Keratinocyte (primary cell): ENCODE results near the gene KANSL1. TPM values are rescaled to one million over a fixed set of nuclear protein-coding genes. Genes with fewer than 3 reads are reported as not detected.

ENCODE experiments used
- DNase-seq: peaks from one replicate; pipeline ENCODE4 v3.0.0-alpha.2; 2011; ENCODE audit warnings: low read depth, missing footprints, low spot score
- FAIRE-seq: peaks from 2 replicates; lab custom pipeline; 2011; peaks lifted over from hg19 to GRCh38; lab: Jason Lieb, UNC
- H2AFZ ChIP-seq: 2 replicates; pipeline ENCODE4 v1.6.0; 2012; ENCODE audit warnings: low read length, control low read depth, inconsistent platforms; ENCODE audit not compliant: control insufficient read depth
- H3K27ac ChIP-seq: 2 replicates; pipeline ENCODE4 v1.5.1; 2011; ENCODE audit warnings: low read length; ENCODE audit not compliant: control insufficient read depth, insufficient read depth
- H3K27me3 ChIP-seq: 3 replicates; pipeline ENCODE4 v1.6.0; 2011; ENCODE audit warnings: low read length; ENCODE audit not compliant: control insufficient read depth, insufficient read depth; ENCODE audit errors: extremely low read depth
- H3K36me3 ChIP-seq, 2 experiments: 2 replicates in 1 of 2; 3 replicates in 1 of 2; pipeline ENCODE4 v1.5.1; 2011; ENCODE audit warnings: low read length in 2 of 2, mild to moderate bottlenecking in 1 of 2; ENCODE audit not compliant: control insufficient read depth in 2 of 2, insufficient read depth in 2 of 2; ENCODE audit errors: extremely low read depth in 1 of 2
- H3K4me1 ChIP-seq: 3 replicates; pipeline ENCODE4 v1.5.1; 2011; ENCODE audit warnings: low read length; ENCODE audit not compliant: control insufficient read depth, insufficient read depth; ENCODE audit errors: extremely low read depth
- H3K4me2 ChIP-seq: 3 replicates; pipeline ENCODE4 v1.6.0; 2011; ENCODE audit warnings: low read depth, low read length; ENCODE audit not compliant: control insufficient read depth, insufficient read depth; ENCODE audit errors: extremely low read depth
- H3K4me3 ChIP-seq, 3 experiments: fragments of 200-600 bp in 1 of 3; sonication (generic) in 1 of 3; 2 replicates in 2 of 3; 3 replicates in 1 of 3; pipeline ENCODE4 v1.5.1; 2011 to 2016; ENCODE audit warnings: low read length in 3 of 3, mild to moderate bottlenecking in 3 of 3, control low read depth in 2 of 3, inconsistent platforms in 1 of 3, low read depth in 1 of 3, mixed read lengths in 1 of 3, mixed run types in 1 of 3, moderate library complexity in 1 of 3; ENCODE audit not compliant: control insufficient read depth in 2 of 3, insufficient read depth in 2 of 3; ENCODE audit errors: extremely low read depth in 1 of 3
- H3K79me2 ChIP-seq: 2 replicates; pipeline ENCODE4 v1.6.0; 2012; ENCODE audit warnings: low read length; ENCODE audit not compliant: control insufficient read depth, insufficient read depth
- H3K9ac ChIP-seq: 3 replicates; pipeline ENCODE4 v1.6.0; 2011; ENCODE audit warnings: low read length; ENCODE audit not compliant: control insufficient read depth, insufficient read depth; ENCODE audit errors: extremely low read depth
- H3K9me1 ChIP-seq: 3 replicates; pipeline ENCODE4 v1.6.0; 2011; ENCODE audit warnings: low read length; ENCODE audit not compliant: control insufficient read depth, insufficient read depth; ENCODE audit errors: extremely low read depth
- H3K9me3 ChIP-seq: 2 replicates; pipeline ENCODE4 v1.5.1; 2012; ENCODE audit warnings: low read depth, low read length; ENCODE audit not compliant: control insufficient read depth
- H4K20me1 ChIP-seq: 3 replicates; pipeline ENCODE4 v1.6.0; 2011; ENCODE audit warnings: low read length; ENCODE audit not compliant: control insufficient read depth, insufficient read depth; ENCODE audit errors: extremely low read depth
- EZH2 ChIP-seq: IDR thresholded peaks from one replicate; pipeline ENCODE4 v1.6.1; 2012; ENCODE audit warnings: inconsistent platforms, mild to moderate bottlenecking, low read length, moderate library complexity
- dilution Hi-C: fragments of 300-500 bp; cut with MboI; formaldehyde crosslinking; loops from one replicate; pipeline ENCODE4 v1.7.0; 2020; ENCODE audit warnings: low sequenced_read_pairs; ENCODE audit not compliant: extremely low pct_ligation_motif_present
- polyA plus RNA-seq, 5 experiments: library from polyadenylated mRNA; depleted of rRNA in 3 of 5; stranded (reverse) in 3 of 5; stranded (forward) in 1 of 5; unstranded in 1 of 5; fragments of >200 nt; gene quantifications; 1 replicate in 1 of 5; 2 replicates in 3 of 5; 3 replicates in 1 of 5; pipeline versions ENCODE4 v1.2.1 to v1.2.3, GENCODE V29; 2011 to 2012; ENCODE audit warnings: missing spikeins in 2 of 5, low read depth in 1 of 5, low replicate concordance in 1 of 5
- TF ChIP-seq, protein P1 (sequence below), 3 experiments: IDR thresholded peaks in 1 of 3; conservative IDR thresholded peaks in 1 of 3; optimal IDR thresholded peaks in 1 of 3; 2 replicates in 2 of 3; 3 replicates in 1 of 3; pipeline versions ENCODE3 to v1.5.1; 2011; ENCODE audit warnings: low read length in 3 of 3, mild to moderate bottlenecking in 3 of 3, moderate library complexity in 2 of 3, control low read depth in 1 of 3, inconsistent platforms in 1 of 3; ENCODE audit not compliant: insufficient read depth in 2 of 3; ENCODE audit errors: extremely low read depth in 1 of 3

The KANSL1 gene
- polyA plus RNA-seq, 1 donor (not counting 4 experiments of a cell fraction or from before 2014, with no cell fraction given) = 17.6 TPM

DNA sequence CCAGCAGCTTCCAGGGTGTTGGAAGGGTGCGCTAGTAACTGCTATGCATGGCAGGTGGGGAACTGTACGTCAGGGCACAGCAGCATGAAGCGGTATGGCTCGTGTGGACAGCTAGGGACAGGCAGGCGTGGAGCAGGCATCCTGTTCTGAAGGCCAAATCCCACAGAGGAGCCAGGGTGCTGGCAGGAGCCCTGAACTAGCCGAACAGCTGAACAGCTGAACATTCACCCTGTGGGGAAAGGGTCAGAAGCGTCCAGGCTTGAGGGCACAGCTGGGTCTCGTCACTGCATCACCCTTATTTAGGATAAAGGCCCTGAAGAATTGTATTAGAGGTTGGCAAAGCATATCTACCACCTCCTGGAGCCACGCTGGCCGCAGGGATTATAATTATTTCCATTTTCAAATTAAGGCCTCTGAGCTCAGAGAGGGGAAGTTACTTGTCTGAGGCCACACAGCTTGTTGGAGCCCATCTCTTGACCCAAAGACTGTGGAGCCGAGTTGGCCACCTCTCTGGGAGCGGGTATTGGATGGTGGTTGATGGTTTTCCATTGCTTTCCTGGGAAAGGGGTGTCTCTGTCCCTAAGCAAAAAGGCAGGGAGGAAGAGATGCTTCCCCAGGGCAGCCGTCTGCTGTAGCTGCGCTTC is 197.5 kb downstream of the KANSL1 start:
- DNase-seq (no peak), FAIRE-seq (no peak)
- dilution Hi-C loops = no loop called here
- H3K27ac ChIP-seq = no peak overlapping the region
- H4K20me1 ChIP-seq = no peaks in the 10 kb centered on the region
- H3K27me3 ChIP-seq = peaks cover 20% of the 10 kb centered on the region
- no peak overlapping the region for H3K4me2 ChIP-seq
- no peak for TF ChIP-seq EZH2
- H3K9ac ChIP-seq = no peak overlapping the region
- no peaks in the 10 kb centered on the region for H3K4me1 ChIP-seq
- no peak overlapping the region for H3K4me3 ChIP-seq
- H3K9me3 ChIP-seq = no peaks in the 10 kb centered on the region
- H2AFZ ChIP-seq = no peak overlapping the region
- no peaks in the 10 kb centered on the region for H3K79me2 ChIP-seq
- H3K36me3 ChIP-seq = no peaks in the 10 kb centered on the region
- no peaks in the 10 kb centered on the region for H3K9me1 ChIP-seq

DNA sequence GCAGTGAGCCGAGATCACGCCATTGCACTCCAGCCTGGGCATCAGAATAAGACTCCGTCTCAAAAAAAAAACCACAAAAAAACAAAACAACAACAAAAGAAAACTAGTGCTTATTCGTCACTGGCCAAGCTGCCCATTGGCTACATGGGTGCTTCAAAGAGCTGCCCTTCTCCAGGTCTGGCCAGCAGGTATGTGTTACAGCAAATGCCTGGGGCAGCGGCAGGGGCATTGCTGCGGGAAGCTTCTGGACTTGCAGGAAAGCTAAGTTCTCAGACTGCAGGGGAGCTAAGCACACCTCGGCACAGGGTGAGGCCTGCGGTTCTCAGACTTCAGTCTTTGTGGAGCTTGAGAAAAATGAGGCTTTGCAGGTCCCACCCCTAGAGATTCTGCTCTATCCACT is 198.2 kb downstream of the KANSL1 start:
- dilution Hi-C loops = no loop called here
- Histone ChIP-seq H3K4me1 (no peaks in the 10 kb centered on the region), H4K20me1 (no peaks in the 10 kb centered on the region), H3K9me3 (no peaks in the 10 kb centered on the region), H2AFZ (no peak overlapping the region), H3K4me2 (no peak overlapping the region), H3K27me3 (peaks cover 15% of the 10 kb centered on the region), H3K9me1 (no peaks in the 10 kb centered on the region), H3K27ac (no peak overlapping the region), H3K4me3 (no peak overlapping the region), H3K79me2 (no peaks in the 10 kb centered on the region), H3K9ac (no peak overlapping the region), H3K36me3 (no peaks in the 10 kb centered on the region)
- no peak for FAIRE-seq
- no peak for DNase-seq
- TF ChIP-seq EZH2 = no peak
- TF ChIP-seq, protein P1, sequence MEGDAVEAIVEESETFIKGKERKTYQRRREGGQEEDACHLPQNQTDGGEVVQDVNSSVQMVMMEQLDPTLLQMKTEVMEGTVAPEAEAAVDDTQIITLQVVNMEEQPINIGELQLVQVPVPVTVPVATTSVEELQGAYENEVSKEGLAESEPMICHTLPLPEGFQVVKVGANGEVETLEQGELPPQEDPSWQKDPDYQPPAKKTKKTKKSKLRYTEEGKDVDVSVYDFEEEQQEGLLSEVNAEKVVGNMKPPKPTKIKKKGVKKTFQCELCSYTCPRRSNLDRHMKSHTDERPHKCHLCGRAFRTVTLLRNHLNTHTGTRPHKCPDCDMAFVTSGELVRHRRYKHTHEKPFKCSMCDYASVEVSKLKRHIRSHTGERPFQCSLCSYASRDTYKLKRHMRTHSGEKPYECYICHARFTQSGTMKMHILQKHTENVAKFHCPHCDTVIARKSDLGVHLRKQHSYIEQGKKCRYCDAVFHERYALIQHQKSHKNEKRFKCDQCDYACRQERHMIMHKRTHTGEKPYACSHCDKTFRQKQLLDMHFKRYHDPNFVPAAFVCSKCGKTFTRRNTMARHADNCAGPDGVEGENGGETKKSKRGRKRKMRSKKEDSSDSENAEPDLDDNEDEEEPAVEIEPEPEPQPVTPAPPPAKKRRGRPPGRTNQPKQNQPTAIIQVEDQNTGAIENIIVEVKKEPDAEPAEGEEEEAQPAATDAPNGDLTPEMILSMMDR (optimal IDR thresholded peaks at IDR 0.05 in 1 of 3, IDR thresholded peaks at IDR 0.05 in 1 of 3, conservative IDR thresholded peaks at IDR 0.05 in 1 of 3; ENCODE audit: extremely low read depth in 1 of 3, insufficient read depth in 2 of 3, low read length in 3 of 3) = no peak
